GM19395 (cell line): ENCODE results near the gene THSD4.

Experiments
- ATAC-seq: cut with Tn5 transposase; IDR thresholded peaks from one replicate; pipeline ENCODE4 v1.9.1; 2021; ENCODE audit warnings: mild to moderate bottlenecking, moderate library complexity; ENCODE audit not compliant: unreplicated experiment

The THSD4 gene

GRCh38 chr15:71599418-71600151, 484.3 kb downstream of the THSD4 start:
- ATAC-seq: no peak

GRCh38 chr15:71600237-71600636, 485.0 kb downstream of the THSD4 start:
- ATAC-seq: no peak

GRCh38 chr15:71601038-71601834, 486.0 kb downstream of the THSD4 start:
- no peak for ATAC-seq

- no peak for ATAC-seq
These were observed 488.1 kb downstream of the THSD4 start for GRCh38 chr15:71603379-71603778.

GRCh38 chr15:71607383-71607782, 492.1 kb downstream of the THSD4 start:
- ATAC-seq: no peak

GRCh38 chr15:71610728-71611552, 495.7 kb downstream of the THSD4 start:
- no peak for ATAC-seq

- ATAC-seq: no peak
These were observed 496.5 kb downstream of the THSD4 start for GRCh38 chr15:71611553-71612396.

GRCh38 chr15:71612397-71612722, 497.1 kb downstream of the THSD4 start:
- no peak for ATAC-seq

- ATAC-seq: no peak
These were observed 497.6 kb downstream of the THSD4 start for GRCh38 chr15:71612869-71613268.

- ATAC-seq: no peak
These were observed 507.8 kb downstream of the THSD4 start for GRCh38 chr15:71623111-71623510.

GRCh38 chr15:71626596-71627088, 511.4 kb downstream of the THSD4 start:
- ATAC-seq: no peak

GRCh38 chr15:71627188-71627587, 511.9 kb downstream of the THSD4 start:
- no peak for ATAC-seq

GRCh38 chr15:71627604-71628003, 512.3 kb downstream of the THSD4 start:
- ATAC-seq: no peak

GRCh38 chr15:71628988-71629770, 513.9 kb downstream of the THSD4 start:
- ATAC-seq: no peak

- ATAC-seq: no peak
These were observed 514.7 kb downstream of the THSD4 start for GRCh38 chr15:71629781-71630474.

GRCh38 chr15:71630475-71630809, 515.2 kb downstream of the THSD4 start:
- no peak for ATAC-seq

- ATAC-seq: no peak
These were observed 517.4 kb downstream of the THSD4 start for GRCh38 chr15:71632576-71633195.

GRCh38 chr15:71634820-71635560, 519.7 kb downstream of the THSD4 start:
- ATAC-seq: no peak
